ENCODE measurements around the gene KCNN2. TPM values are rescaled to one million over a fixed set of nuclear protein-coding genes. Genes with fewer than 3 reads are reported as not detected.

The KCNN2 gene
- total and polyA plus RNA-seq, 2 of the 4 experiments (the other 2 are of a cell fraction), result 2.2 to 8.8 TPM

DNA sequence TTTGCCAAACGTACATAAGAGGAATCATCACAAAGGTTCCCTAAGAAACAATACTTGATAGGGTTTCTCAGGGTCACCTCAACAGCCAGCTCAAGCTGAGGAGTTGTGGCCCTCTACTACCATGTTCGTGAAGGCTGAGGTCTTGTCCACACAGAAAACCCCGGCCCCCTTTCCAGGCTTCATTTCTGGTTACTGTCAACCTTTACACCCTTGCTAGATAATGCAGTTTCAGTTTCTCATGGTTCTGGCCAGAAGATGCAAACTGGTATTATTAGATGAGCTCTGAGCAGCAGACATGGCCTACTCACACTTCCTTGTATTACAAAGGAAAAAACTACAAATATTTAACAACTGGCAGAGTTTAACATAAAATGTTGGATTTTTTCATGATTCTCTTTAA lies 22.8 kb upstream of the KCNN2 start:
- H4K5ac ChIP-seq (ENCODE audit: low read depth, low read length), result no peak overlapping the region
- no peak overlapping the region for H2AFZ ChIP-seq (replicated peaks; ENCODE audit: low read length, poor library complexity)
- intact Hi-C loops (cut with micrococcal nuclease), result no loop called here
- H4K8ac ChIP-seq (ENCODE audit: low read depth in 2 of 2, low read length in 2 of 2), result no peak overlapping the region
- H2AK9ac ChIP-seq (replicated peaks; ENCODE audit: low read depth, low read length, poor library complexity), result no peak overlapping the region
- H3K27me3 ChIP-seq (ENCODE audit: control insufficient read depth, insufficient read depth, low read length), result no peaks in the 10 kb centered on the region
- no peak overlapping the region for H2BK120ac ChIP-seq (ENCODE audit: low read depth, low read length)
- no peak for DNase-seq
- BruUV-seq (replicated peaks), result no TSS peak
- H3K9me1 ChIP-seq (ENCODE audit: insufficient read depth, low read length), result no peaks in the 10 kb centered on the region
- in situ Hi-C loops (cut with MboI; ENCODE audit: low sequenced_read_pairs), result no loop called here
- H3K27ac ChIP-seq (ENCODE audit: insufficient read depth, low read length), result no peak overlapping the region
- ATAC-seq (ENCODE audit: low read depth), result no peak
- peaks cover 6% of the 10 kb centered on the region for H3K9me3 ChIP-seq (ENCODE audit: control insufficient read depth, insufficient read depth, low read length)
- H2BK15ac ChIP-seq (ENCODE audit: low read depth, low read length), result no peak overlapping the region
- dilution Hi-C loops (cut with HindIII; ENCODE audit: low sequenced_read_pairs, unreplicated experiment), result no loop called here
- H3K56ac ChIP-seq (ENCODE audit: extremely low read depth, insufficient read depth, low read length), result no peak overlapping the region
- H3K4me3 ChIP-seq (ENCODE audit: insufficient read depth, low read depth, low read length), result no peak overlapping the region
- POLR2A ChIA-PET (ENCODE audit: unreplicated experiment), result no interaction called here
- H3K79me1 ChIP-seq (ENCODE audit: low read depth in 1 of 2, low read length in 2 of 2), result no peaks in the 10 kb centered on the region
- H3K9ac ChIP-seq (ENCODE audit: low read depth, low read length), result no peak overlapping the region
- no peak overlapping the region for H3K4me2 ChIP-seq (ENCODE audit: low read depth, low read length)
- CTCF ChIA-PET, result no interaction called here
- no peaks in the 10 kb centered on the region for H4K20me1 ChIP-seq (ENCODE audit: insufficient read depth, low read length)
- H2BK20ac ChIP-seq (ENCODE audit: low read depth, low read length), result no peak overlapping the region
- H3K36me3 ChIP-seq (ENCODE audit: control insufficient read depth, insufficient read depth, low read length), result no peaks in the 10 kb centered on the region
- no peak overlapping the region for H3K14ac ChIP-seq (replicated peaks; ENCODE audit: low read depth, low read length)
- TF ChIP-seq BHLHE40 (IDR thresholded peaks at IDR 0.05; ENCODE audit: low read depth, low read length), result no peak
- no peak for TF ChIP-seq NFE2L2 (IDR thresholded peaks at IDR 0.05; ENCODE audit: low read depth, low read length)
- no peak for TF ChIP-seq MAZ (IDR thresholded peaks at IDR 0.05; ENCODE audit: borderline replicate concordance, low read depth, low read length)
- no peak for TF ChIP-seq MAFK (IDR thresholded peaks at IDR 0.05; ENCODE audit: low read depth, low read length)
- no peak for TF ChIP-seq RFX5 (IDR thresholded peaks at IDR 0.05; ENCODE audit: low read depth, low read length)
- TF ChIP-seq RCOR1 (IDR thresholded peaks at IDR 0.05; ENCODE audit: insufficient replicate concordance, low read length), result no peak
- TF ChIP-seq POLR2A (IDR thresholded peaks at IDR 0.05; ENCODE audit: low read depth, low read length), result no peak
- TF ChIP-seq, protein P1, sequence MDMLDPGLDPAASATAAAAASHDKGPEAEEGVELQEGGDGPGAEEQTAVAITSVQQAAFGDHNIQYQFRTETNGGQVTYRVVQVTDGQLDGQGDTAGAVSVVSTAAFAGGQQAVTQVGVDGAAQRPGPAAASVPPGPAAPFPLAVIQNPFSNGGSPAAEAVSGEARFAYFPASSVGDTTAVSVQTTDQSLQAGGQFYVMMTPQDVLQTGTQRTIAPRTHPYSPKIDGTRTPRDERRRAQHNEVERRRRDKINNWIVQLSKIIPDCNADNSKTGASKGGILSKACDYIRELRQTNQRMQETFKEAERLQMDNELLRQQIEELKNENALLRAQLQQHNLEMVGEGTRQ (IDR thresholded peaks at IDR 0.05; ENCODE audit: low read depth, low read length), result no peak
- TF ChIP-seq, protein P2, sequence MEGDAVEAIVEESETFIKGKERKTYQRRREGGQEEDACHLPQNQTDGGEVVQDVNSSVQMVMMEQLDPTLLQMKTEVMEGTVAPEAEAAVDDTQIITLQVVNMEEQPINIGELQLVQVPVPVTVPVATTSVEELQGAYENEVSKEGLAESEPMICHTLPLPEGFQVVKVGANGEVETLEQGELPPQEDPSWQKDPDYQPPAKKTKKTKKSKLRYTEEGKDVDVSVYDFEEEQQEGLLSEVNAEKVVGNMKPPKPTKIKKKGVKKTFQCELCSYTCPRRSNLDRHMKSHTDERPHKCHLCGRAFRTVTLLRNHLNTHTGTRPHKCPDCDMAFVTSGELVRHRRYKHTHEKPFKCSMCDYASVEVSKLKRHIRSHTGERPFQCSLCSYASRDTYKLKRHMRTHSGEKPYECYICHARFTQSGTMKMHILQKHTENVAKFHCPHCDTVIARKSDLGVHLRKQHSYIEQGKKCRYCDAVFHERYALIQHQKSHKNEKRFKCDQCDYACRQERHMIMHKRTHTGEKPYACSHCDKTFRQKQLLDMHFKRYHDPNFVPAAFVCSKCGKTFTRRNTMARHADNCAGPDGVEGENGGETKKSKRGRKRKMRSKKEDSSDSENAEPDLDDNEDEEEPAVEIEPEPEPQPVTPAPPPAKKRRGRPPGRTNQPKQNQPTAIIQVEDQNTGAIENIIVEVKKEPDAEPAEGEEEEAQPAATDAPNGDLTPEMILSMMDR (conservative IDR thresholded peaks at IDR 0.05; ENCODE audit: low read depth, low read length), result no peak
- TF ChIP-seq FOS (IDR thresholded peaks at IDR 0.05; ENCODE audit: low read depth, low read length), result no peak
- TF ChIP-seq CEBPB (IDR thresholded peaks at IDR 0.05; ENCODE audit: low read depth, low read length), result no peak
- TF ChIP-seq MXI1 (IDR thresholded peaks at IDR 0.05; ENCODE audit: borderline replicate concordance, low read depth, low read length), result no peak
- no peak for TF ChIP-seq CHD1 (IDR thresholded peaks at IDR 0.05; ENCODE audit: low read depth, low read length)
- TF ChIP-seq, protein P3, sequence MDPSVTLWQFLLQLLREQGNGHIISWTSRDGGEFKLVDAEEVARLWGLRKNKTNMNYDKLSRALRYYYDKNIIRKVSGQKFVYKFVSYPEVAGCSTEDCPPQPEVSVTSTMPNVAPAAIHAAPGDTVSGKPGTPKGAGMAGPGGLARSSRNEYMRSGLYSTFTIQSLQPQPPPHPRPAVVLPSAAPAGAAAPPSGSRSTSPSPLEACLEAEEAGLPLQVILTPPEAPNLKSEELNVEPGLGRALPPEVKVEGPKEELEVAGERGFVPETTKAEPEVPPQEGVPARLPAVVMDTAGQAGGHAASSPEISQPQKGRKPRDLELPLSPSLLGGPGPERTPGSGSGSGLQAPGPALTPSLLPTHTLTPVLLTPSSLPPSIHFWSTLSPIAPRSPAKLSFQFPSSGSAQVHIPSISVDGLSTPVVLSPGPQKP (IDR thresholded peaks at IDR 0.05; ENCODE audit: borderline replicate concordance, low read depth, low read length), result no peak
- no peak overlapping the region for H3K18ac ChIP-seq (ENCODE audit: low read depth, low read length)
- no peak overlapping the region for H3K4ac ChIP-seq (ENCODE audit: low read depth, low read length)
- no peaks in the 10 kb centered on the region for H3K4me1 ChIP-seq (ENCODE audit: control insufficient read depth, insufficient read depth, low read length)
- H2AK5ac ChIP-seq (ENCODE audit: low read depth, low read length), result no peak overlapping the region
- no peak overlapping the region for H2BK5ac ChIP-seq (ENCODE audit: low read depth, low read length, poor library complexity, severe bottlenecking)
- no peak overlapping the region for H4K91ac ChIP-seq (ENCODE audit: insufficient read depth, low read depth, low read length)
- H3K23ac ChIP-seq (ENCODE audit: low read depth, low read length), result no peak overlapping the region
- no CpG with 5 or more reads among the region's 3 CpGs for WGBS, 2 experiments (ENCODE audit: extremely low coverage in 2 of 2, insufficient read length in 1 of 2)

Measured in IMR-90 (cell line).